ENCODE measurements around the gene GGA2.
"Not testable (repeated sequence)": the region's sequence is repeated elsewhere in the genome, so short reads cannot be mapped to it uniquely, and the experiment has no call there.

The GGA2 gene

GRCh38 chr16:23523876-23524385, 13.6 kb upstream of the GGA2 start:
- no peak for DNase-seq

- no peak for DNase-seq
Observed at GRCh38 chr16:23523321-23523720, 13.0 kb upstream of the GGA2 start.

DNA sequence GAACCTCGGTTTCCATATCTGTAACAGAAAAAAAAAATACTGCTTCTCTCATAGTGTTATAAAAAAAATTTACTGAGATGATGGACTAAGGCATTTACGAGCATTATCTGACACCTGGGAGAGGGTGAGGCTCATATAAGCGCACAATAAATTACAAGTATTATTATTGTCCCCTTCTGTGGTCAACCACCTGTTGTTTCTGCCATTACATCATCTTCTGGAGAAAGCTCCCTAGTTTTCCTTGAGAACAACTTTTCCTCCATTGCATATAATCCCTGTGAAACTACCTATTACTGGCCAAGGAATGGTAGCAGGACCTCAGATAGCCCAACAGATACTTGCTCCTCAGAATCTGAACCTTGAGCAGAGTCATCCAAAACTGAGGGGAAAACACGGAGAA, 11.7 kb upstream of the GGA2 start:
- no peak for DNase-seq

- DNase-seq: no peak
Observed at GRCh38 chr16:23521037-23521743, 10.9 kb upstream of the GGA2 start.

DNA sequence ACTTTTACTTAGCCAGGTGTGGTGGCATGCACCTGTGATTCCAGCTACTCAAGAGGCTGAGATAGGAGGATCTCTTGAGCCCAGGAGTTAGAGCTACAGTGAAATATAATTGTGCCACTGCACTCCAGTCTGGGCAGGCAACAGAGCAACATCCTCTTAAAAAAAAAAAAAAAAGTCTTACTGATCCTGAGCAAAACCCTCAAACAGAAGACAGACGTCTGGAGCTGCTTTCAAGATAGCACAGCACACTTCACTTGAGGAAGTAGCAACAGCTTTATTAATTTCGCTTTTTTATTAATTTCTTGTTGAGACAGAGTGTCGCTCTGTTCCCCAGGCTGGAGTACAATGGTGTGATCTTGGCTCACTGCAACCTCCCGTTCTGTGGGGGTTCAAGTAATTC, 10.2 kb upstream of the GGA2 start:
- DNase-seq: no peak

DNA sequence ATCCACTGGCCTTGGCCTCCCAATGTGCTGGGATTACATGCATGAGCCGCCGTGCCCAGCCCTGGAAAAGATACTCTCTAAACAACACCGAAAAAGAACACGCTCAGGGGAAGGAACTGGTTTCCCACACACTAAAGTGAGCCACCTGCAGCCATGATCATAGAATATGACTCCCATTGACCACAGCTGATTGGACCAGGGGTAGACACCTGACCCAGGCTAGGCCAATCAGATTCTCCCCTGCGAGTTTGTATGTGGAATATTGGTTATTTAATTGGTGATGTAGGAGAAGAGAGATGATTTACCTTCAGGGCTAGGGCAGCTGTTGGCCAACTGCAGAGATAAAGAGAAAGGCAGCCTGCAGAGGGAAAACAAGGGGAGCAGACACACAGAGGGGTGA, 9.0 kb upstream of the GGA2 start:
- no peak for DNase-seq

DNA sequence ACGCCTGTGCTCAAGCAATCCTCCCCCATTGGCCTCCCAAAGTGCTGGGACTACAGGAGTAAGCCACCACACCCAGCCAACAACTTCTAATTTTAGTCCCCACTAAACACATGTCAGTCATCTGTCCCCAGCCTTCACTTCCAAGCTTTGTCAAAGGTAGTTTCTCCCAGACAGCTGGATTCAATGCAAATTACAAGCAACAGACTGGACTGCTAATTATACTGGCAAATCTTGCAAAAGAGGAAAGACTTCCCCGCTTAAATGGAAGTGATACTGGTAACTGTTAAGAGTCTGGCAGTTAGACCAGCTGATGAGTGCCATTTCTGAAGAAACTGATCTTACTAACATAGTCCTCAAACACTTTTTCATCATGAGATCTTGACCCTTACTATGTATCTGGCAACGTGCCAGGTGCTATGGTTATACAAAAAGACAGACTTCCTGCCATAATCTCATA, 8.2 kb upstream of the GGA2 start:
- no peak for DNase-seq

DNA sequence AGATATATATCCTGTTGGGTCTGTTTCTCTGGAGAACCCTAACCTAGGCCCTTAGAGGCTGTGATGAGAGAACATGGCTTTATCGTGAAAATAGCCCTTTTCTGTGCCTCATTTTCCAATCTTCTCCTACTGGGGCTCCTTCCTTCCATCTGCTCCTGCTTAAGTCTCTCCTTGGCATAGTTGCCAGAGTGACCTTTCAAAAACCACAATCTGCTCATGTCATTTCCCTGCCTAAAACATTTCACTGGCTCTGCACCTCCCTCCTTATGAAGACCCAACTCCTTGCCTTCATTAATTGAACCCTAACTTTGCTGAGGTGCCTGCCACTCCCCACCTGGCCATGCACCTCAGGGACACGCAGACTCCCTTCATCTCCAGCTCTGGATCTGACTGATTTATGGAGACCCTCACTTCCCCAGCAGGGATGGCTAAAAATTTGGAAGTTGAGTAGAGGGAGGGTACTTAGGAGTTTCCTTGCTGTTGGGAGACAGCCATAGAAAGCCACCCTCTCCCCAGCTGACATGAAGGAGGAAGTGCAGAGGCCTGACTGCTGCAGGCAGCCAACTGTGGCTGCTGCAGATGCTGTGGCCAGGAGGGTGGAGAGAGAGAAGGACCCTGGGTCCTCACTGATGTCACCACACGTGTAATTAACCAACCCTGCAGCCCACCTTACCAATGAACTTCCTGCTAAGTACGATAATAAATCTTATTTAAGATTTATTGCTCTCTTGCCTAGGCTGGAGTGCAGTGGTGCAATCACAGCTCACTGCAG, 6.3 kb upstream of the GGA2 start:
- DNase-seq: no peak

GRCh38 chr16:23515881-23516280, 5.6 kb upstream of the GGA2 start:
- DNase-seq: no peak

DNA sequence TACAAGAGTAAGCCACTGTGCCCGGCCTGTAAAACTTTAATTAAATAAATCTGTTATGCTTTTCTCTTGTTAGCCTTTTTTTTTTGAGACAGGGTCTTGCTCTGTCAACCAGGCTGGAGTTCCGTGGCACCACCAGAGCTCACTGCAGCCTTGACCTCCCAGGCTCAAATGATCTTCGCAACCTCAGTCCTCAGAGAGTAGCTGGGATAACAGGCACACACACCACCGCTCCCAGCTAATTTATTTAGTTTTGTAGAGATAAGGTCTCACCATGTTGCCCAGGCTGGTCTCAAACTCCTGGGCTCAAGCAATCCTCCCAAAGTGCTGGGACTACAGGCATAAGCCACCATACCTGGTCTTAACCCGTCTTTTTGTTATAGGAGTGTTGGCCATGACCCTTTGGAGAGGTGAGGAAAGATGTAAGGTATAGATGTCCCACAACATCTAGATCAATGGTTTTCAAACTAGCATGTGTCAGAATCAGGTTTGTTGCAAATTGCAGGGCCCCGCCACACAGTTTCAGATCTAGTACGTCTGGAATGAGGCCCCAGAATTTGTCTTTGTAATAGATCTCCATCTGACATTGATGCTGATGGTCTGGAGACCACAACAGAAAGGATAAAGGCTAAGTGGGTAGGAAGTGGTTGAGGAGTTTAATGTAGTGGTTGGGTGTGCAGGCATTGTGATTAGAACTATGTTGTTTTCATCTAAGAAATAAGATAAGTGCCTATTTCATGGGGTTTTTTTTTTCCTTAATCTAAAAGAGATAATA, 4.3 kb upstream of the GGA2 start:
- DNase-seq: no peak

- no peak for DNase-seq
Observed at GRCh38 chr16:23512168-23512695, 1.9 kb upstream of the GGA2 start.

- no peak for DNase-seq
Observed at GRCh38 chr16:23511731-23512130, 1.4 kb upstream of the GGA2 start.

DNA sequence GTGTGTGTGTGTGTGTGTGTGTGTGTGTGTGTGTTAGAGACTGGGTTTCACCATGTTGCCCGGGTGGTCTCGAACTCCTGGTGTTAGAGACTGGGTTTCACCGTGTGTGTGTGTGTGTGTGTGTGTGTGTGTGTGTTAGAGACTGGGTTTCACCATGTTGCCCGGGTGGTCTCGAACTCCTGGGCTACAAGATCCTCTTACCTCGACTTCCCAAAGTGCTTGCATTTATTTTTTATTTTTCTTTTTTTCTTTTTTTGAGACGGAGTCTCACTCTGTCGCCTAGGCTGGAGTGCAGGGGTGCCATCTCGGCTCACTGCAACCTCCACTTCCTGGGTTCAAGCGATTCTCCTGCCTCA, 599 bp upstream of the GGA2 start:
- not testable (repeated sequence) for DNase-seq

GRCh38 chr16:23509782-23510163, 521 bp downstream of the GGA2 start:
- peak; percentile 27 for DNase-seq

GRCh38 chr16:23509441-23509754, 896 bp downstream of the GGA2 start:
- DNase-seq: no peak

- DNase-seq: no peak
Observed at GRCh38 chr16:23508589-23509440, 1.5 kb downstream of the GGA2 start.

DNA sequence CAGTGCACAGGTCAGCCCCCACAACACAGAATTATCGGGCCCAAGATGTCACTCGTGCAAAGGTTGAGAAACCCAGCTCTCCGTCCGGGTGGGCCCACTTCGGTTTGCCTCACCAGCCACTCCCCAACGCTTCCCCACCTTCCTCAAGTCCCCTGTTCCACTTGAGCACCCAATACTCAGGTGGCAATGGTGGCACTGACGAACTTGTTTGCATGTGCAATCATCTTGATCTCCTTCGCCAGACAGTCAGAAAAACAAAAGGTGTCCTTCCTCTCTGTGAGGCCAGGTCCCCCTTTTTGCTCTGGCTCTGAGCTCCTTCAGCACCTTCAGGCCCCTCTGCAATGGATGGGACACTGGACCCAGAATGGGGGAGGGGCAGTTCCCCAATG, 3.7 kb downstream of the GGA2 start:
- no peak for DNase-seq

- no peak for DNase-seq
Observed at GRCh38 chr16:23505671-23506605, 4.4 kb downstream of the GGA2 start.

GRCh38 chr16:23505180-23505665, 5.1 kb downstream of the GGA2 start:
- no peak for DNase-seq

- peak; percentile 93 for DNase-seq
Observed at GRCh38 chr16:23504453-23505179, 5.7 kb downstream of the GGA2 start.

Measured in fibroblast of skin of scalp (primary cell).